Liver (tissue), 9 donors: ENCODE measurements around the gene FAM209B. TPM values are rescaled to one million over a fixed set of nuclear protein-coding genes. Genes with fewer than 3 reads are reported as not detected.

Experiments used
- DNase-seq: peaks from one replicate; pipeline ENCODE4 v3.0.0-alpha.2; 2017; ENCODE audit warnings: low spot score
- H3K27ac ChIP-seq, 2 donors: one replicate each; pipeline ENCODE4 v1.7.0; 2013; ENCODE audit warnings: inconsistent platforms in 2 of 2, low read length in 2 of 2, control low read depth in 1 of 2, low read depth in 1 of 2, mild to moderate bottlenecking in 1 of 2
- H3K27me3 ChIP-seq, 4 donors: one replicate each; pipeline versions ENCODE4 v1.6.1 to v1.7.0; 2013; ENCODE audit warnings: low read length in 3 of 4, inconsistent platforms in 1 of 4, mild to moderate bottlenecking in 1 of 4, moderate library complexity in 1 of 4; ENCODE audit not compliant: control insufficient read depth in 4 of 4, insufficient read depth in 4 of 4
- H3K36me3 ChIP-seq, 4 donors: one replicate each; pipeline versions ENCODE4 v1.6.1 to v1.7.0; 2013; ENCODE audit warnings: low read length in 3 of 4, mild to moderate bottlenecking in 3 of 4, low read depth in 1 of 4, moderate library complexity in 1 of 4; ENCODE audit not compliant: control insufficient read depth in 4 of 4, insufficient read depth in 3 of 4
- H3K4me1 ChIP-seq, 4 donors: one replicate each; pipeline versions ENCODE4 v1.6.1 to v1.7.0; 2013; ENCODE audit warnings: low read length in 3 of 4, mild to moderate bottlenecking in 3 of 4, moderate library complexity in 1 of 4; ENCODE audit not compliant: control insufficient read depth in 4 of 4, insufficient read depth in 4 of 4
- H3K4me3 ChIP-seq, 3 donors: one replicate each; pipeline versions ENCODE4 v1.6.1 to v1.7.0; 2013; ENCODE audit warnings: low read length in 3 of 3, control low read depth in 1 of 3, low read depth in 1 of 3, mild to moderate bottlenecking in 1 of 3
- H3K9ac ChIP-seq, 2 donors: one replicate each; pipeline ENCODE4 v1.7.0; 2013; ENCODE audit warnings: low read length in 2 of 2, mild to moderate bottlenecking in 2 of 2, moderate library complexity in 2 of 2, control low read depth in 1 of 2, low read depth in 1 of 2
- H3K9me3 ChIP-seq, 4 donors: one replicate each; pipeline versions ENCODE4 v1.6.1 to v1.7.0; 2013; ENCODE audit warnings: low read length in 3 of 4; ENCODE audit not compliant: control insufficient read depth in 4 of 4
- ATF3 ChIP-seq: IDR thresholded peaks from 2 replicates; pipeline ENCODE4 v1.6.1; 2016; ENCODE audit warnings: antibody characterized with exemption
- EGR1 ChIP-seq, 2 donors: IDR thresholded peaks; 2 replicates each; pipeline ENCODE4 v1.6.1; 2016 to 2018; ENCODE audit warnings: antibody characterized with exemption in 2 of 2, low read depth in 2 of 2
- FOXA1 ChIP-seq: IDR thresholded peaks from 2 replicates; pipeline ENCODE4 v1.6.1; 2016; ENCODE audit warnings: antibody characterized with exemption
- FOXA2 ChIP-seq: IDR thresholded peaks from 2 replicates; pipeline ENCODE4 v1.6.1; 2016; ENCODE audit warnings: antibody characterized with exemption
- GABPA ChIP-seq, 2 donors: IDR thresholded peaks in 1 of 2; conservative IDR thresholded peaks in 1 of 2; 2 replicates each; pipeline ENCODE4 v1.6.1; 2016; ENCODE audit warnings: antibody characterized with exemption in 2 of 2, mild to moderate bottlenecking in 1 of 2, moderate library complexity in 1 of 2
- HNF4A ChIP-seq, 2 donors: conservative IDR thresholded peaks; 2 replicates each; pipeline ENCODE4 v1.6.1; 2016; ENCODE audit warnings: antibody characterized with exemption in 2 of 2, mild to moderate bottlenecking in 2 of 2
- HNF4G ChIP-seq: IDR thresholded peaks from 2 replicates; pipeline ENCODE4 v1.6.1; 2016; ENCODE audit warnings: antibody characterized with exemption
- JUND ChIP-seq, 2 donors: IDR thresholded peaks; 2 replicates each; pipeline ENCODE4 v1.6.1; 2016; ENCODE audit warnings: antibody characterized with exemption in 2 of 2
- NR2F2 ChIP-seq: IDR thresholded peaks from 2 replicates; pipeline ENCODE4 v1.6.1; 2016; ENCODE audit warnings: antibody characterized with exemption
- RAD21 ChIP-seq, 2 donors: IDR thresholded peaks; 2 replicates each; pipeline ENCODE4 v1.6.1; 2016; ENCODE audit warnings: antibody characterized with exemption in 2 of 2, mild to moderate bottlenecking in 2 of 2
- RXRA ChIP-seq, 2 donors: IDR thresholded peaks; 2 replicates each; pipeline ENCODE4 v1.6.1; 2017 to 2018; ENCODE audit warnings: antibody characterized with exemption in 2 of 2, mild to moderate bottlenecking in 1 of 2
- SP1 ChIP-seq: IDR thresholded peaks from 2 replicates; pipeline ENCODE4 v1.6.1; 2018; ENCODE audit warnings: antibody characterized with exemption, mild to moderate bottlenecking
- TAF1 ChIP-seq: conservative IDR thresholded peaks from 2 replicates; pipeline ENCODE4 v1.6.1; 2016; ENCODE audit warnings: antibody characterized with exemption, mild to moderate bottlenecking
- YY1 ChIP-seq: IDR thresholded peaks from 2 replicates; pipeline ENCODE4 v1.6.1; 2016; ENCODE audit warnings: antibody characterized with exemption, mild to moderate bottlenecking
- ZBTB33 ChIP-seq: IDR thresholded peaks from 2 replicates; pipeline ENCODE4 v1.6.1; 2016; ENCODE audit warnings: antibody characterized with exemption
- WGBS: extraction: QIAGEN DNeasy Blood & Tissue Kit; methylation state at CpG from one replicate; pipeline ENCODE4 v1.1.7; 2013; 5-methylcytosine and 5-hydroxymethylcytosine counted together
- polyA plus RNA-seq, 2 donors: library from polyadenylated mRNA; stranded (reverse) in 1 of 2; unstranded in 1 of 2; fragments of 200-250 nt in 1 of 2; fragments of >200 nt in 1 of 2; fragmentation: Nextera tagmentation in 1 of 2; extraction: Ambion mirVana in 1 of 2; gene quantifications; one replicate each; pipeline versions ENCODE4 v1.2.1 to v1.2.3, GENCODE V29; 2013 to 2015
- total RNA-seq, 2 donors: library from RNA; depleted of rRNA; stranded (reverse); fragments of >200 nt; gene quantifications; one replicate each; pipeline ENCODE4 v1.2.3, GENCODE V29; 2014
- TF ChIP-seq, protein P1 (sequence below): IDR thresholded peaks from 2 replicates; pipeline ENCODE4 v1.6.1; 2016; ENCODE audit warnings: antibody characterized with exemption
- TF ChIP-seq, protein P2 (sequence below): fragments of 150-350 bp; IDR thresholded peaks from 2 replicates; pipeline ENCODE4 v1.5.1; 2017; ENCODE audit warnings: improper control_type of control experiment, low read depth, low read length; ENCODE audit not compliant: missing input control
- TF ChIP-seq, protein P3 (sequence below): IDR thresholded peaks from 2 replicates; pipeline ENCODE4 v1.6.1; 2016; ENCODE audit warnings: antibody characterized with exemption, mild to moderate bottlenecking
- donor health status: healthy.
- donor health status: healthy.
- donor health status: healthy.
- donor health status: healthy.
- donor health status: healthy.

The FAM209B gene
- total and polyA plus RNA-seq, 4 donors = 0.38 TPM; not detected in 3

- TF ChIP-seq EGR1 (IDR thresholded peaks at IDR 0.05; ENCODE audit: low read depth in 2 of 2) = no peak
- no peak for TF ChIP-seq RAD21 (IDR thresholded peaks at IDR 0.05)
- TF ChIP-seq ZBTB33 = no peak
- TF ChIP-seq JUND (IDR thresholded peaks at IDR 0.05) = no peak
- no peak for TF ChIP-seq TAF1
- no peak for TF ChIP-seq GABPA (IDR thresholded peaks at IDR 0.05 in 1 of 2, conservative IDR thresholded peaks at IDR 0.05 in 1 of 2)
- TF ChIP-seq ATF3 = no peak
- no peak for TF ChIP-seq HNF4G
- TF ChIP-seq, protein P1, sequence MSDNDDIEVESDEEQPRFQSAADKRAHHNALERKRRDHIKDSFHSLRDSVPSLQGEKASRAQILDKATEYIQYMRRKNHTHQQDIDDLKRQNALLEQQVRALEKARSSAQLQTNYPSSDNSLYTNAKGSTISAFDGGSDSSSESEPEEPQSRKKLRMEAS = no peak
- no peak for TF ChIP-seq NR2F2
- TF ChIP-seq, protein P2, sequence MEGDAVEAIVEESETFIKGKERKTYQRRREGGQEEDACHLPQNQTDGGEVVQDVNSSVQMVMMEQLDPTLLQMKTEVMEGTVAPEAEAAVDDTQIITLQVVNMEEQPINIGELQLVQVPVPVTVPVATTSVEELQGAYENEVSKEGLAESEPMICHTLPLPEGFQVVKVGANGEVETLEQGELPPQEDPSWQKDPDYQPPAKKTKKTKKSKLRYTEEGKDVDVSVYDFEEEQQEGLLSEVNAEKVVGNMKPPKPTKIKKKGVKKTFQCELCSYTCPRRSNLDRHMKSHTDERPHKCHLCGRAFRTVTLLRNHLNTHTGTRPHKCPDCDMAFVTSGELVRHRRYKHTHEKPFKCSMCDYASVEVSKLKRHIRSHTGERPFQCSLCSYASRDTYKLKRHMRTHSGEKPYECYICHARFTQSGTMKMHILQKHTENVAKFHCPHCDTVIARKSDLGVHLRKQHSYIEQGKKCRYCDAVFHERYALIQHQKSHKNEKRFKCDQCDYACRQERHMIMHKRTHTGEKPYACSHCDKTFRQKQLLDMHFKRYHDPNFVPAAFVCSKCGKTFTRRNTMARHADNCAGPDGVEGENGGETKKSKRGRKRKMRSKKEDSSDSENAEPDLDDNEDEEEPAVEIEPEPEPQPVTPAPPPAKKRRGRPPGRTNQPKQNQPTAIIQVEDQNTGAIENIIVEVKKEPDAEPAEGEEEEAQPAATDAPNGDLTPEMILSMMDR = no peak
- TF ChIP-seq, protein P3, sequence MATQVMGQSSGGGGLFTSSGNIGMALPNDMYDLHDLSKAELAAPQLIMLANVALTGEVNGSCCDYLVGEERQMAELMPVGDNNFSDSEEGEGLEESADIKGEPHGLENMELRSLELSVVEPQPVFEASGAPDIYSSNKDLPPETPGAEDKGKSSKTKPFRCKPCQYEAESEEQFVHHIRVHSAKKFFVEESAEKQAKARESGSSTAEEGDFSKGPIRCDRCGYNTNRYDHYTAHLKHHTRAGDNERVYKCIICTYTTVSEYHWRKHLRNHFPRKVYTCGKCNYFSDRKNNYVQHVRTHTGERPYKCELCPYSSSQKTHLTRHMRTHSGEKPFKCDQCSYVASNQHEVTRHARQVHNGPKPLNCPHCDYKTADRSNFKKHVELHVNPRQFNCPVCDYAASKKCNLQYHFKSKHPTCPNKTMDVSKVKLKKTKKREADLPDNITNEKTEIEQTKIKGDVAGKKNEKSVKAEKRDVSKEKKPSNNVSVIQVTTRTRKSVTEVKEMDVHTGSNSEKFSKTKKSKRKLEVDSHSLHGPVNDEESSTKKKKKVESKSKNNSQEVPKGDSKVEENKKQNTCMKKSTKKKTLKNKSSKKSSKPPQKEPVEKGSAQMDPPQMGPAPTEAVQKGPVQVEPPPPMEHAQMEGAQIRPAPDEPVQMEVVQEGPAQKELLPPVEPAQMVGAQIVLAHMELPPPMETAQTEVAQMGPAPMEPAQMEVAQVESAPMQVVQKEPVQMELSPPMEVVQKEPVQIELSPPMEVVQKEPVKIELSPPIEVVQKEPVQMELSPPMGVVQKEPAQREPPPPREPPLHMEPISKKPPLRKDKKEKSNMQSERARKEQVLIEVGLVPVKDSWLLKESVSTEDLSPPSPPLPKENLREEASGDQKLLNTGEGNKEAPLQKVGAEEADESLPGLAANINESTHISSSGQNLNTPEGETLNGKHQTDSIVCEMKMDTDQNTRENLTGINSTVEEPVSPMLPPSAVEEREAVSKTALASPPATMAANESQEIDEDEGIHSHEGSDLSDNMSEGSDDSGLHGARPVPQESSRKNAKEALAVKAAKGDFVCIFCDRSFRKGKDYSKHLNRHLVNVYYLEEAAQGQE = no peak
- TF ChIP-seq HNF4A (conservative IDR thresholded peaks at IDR 0.05) = no peak
- TF ChIP-seq FOXA1 = no peak
- TF ChIP-seq RXRA (IDR thresholded peaks at IDR 0.05) = no peak
- TF ChIP-seq SP1 = no peak
- TF ChIP-seq FOXA2 = no peak
- no peak for TF ChIP-seq YY1
- DNase-seq = no peak
- no peaks in the 10 kb centered on the region for H3K4me1 ChIP-seq
- H3K9ac ChIP-seq = no peak overlapping the region
- no peaks in the 10 kb centered on the region for H3K9me3 ChIP-seq
- peaks cover 0 to 2% (median 0%) of the 10 kb centered on the region in 4 donors for H3K27me3 ChIP-seq
- H3K4me3 ChIP-seq = no peak overlapping the region
- no peaks in the 10 kb centered on the region for H3K36me3 ChIP-seq
- H3K27ac ChIP-seq = no peak overlapping the region
- 93% methylated on average over 8 of the region's 8 CpGs for WGBS
Measured at GRCh38 chr20:56551571-56551970, 18.5 kb downstream of the FAM209B start.
